Measurements from ENCODE around the gene GPC6.

GPC6 gene

DNA sequence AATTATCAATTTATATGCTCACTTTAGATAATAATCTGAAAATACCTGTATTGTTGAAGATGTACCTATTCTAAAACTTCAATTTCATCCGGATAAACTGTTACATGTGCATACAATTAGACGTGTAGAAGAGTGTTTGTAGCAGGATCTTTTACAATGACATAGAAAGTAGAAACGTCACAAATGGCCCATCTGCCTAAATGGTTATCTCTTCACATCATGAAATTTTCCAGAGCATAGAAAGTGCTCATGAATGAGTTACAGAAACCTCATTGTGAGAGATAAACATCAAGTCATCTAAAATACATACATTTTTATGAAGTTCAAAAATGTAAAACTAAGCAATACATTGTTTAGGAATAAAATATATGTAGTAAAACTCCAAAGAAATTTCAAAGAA, 607.4 kb downstream of the GPC6 start:
- Histone ChIP-seq H2AFZ (ENCODE audit: insufficient read depth, low read length, poor library complexity) (no peak overlapping the region), H2BK120ac (ENCODE audit: insufficient read depth, low read length, poor library complexity) (no peak overlapping the region), H3K4me1 (ENCODE audit: control insufficient read depth in 1 of 2, insufficient read depth in 2 of 2, low read length in 2 of 2) (no peaks in the 10 kb centered on the region), H2BK5ac (ENCODE audit: low read depth, low read length, poor library complexity) (no peak overlapping the region), H3K9ac (ENCODE audit: low read length) (no peak overlapping the region), H4K8ac (ENCODE audit: low read depth, low read length) (no peak overlapping the region), H3K18ac (ENCODE audit: low read length) (no peak overlapping the region), H3K27me3 (ENCODE audit: insufficient read depth, low read length) (no peaks in the 10 kb centered on the region), H3K36me3 (ENCODE audit: control insufficient read depth in 1 of 2, insufficient read depth in 2 of 2, low read length in 2 of 2) (peaks cover 0 to 2% of the 10 kb centered on the region in 2 experiments), H2BK12ac (ENCODE audit: low read length) (no peak overlapping the region), H3K23ac (ENCODE audit: low read length) (no peak overlapping the region), H3K79me2 (ENCODE audit: control insufficient read depth, insufficient read depth, low read length, poor library complexity) (no peaks in the 10 kb centered on the region), H3K27ac (ENCODE audit: low read depth, low read length) (no peak overlapping the region), H3K79me1 (ENCODE audit: low read length) (no peaks in the 10 kb centered on the region), H3K14ac (ENCODE audit: low read length) (no peak overlapping the region), H4K12ac (ENCODE audit: low read depth, low read length) (no peak overlapping the region), H3K4me2 (ENCODE audit: low read length) (no peak overlapping the region), H2AK5ac (ENCODE audit: low read length) (no peak overlapping the region), H4K91ac (ENCODE audit: low read depth, low read length) (no peak overlapping the region), H3K4me3 (ENCODE audit: low read depth, low read length) (no peak overlapping the region), H3K4ac (ENCODE audit: low read depth, low read length) (no peak overlapping the region), H3K9me3 (ENCODE audit: insufficient read depth, low read depth, low read length) (no peaks in the 10 kb centered on the region)
- WGBS (ENCODE audit: extremely low coverage, insufficient coverage, insufficient read length) = no CpG with 5 or more reads among the region's 3 CpGs
- DNase-seq = no peak

DNA sequence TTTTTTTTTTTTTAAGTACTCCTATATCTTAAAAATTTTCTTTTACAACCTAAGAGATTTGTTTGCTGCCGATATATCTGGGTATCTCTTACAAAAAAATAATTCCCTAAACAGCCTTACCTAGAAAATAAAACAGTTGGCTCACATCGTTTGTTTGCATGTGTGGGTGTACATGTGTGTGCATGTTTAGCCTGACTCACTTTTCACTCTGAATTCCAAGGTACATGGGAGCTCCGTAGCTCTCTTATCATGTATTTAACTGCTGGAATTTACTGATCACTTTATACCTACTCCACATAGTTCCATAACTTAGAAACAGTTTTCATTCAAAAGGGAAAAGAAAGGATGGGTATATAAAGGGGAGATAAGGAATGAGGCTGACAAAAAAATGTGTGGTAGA, 616.5 kb downstream of the GPC6 start:
- no peak overlapping the region for H4K91ac ChIP-seq (ENCODE audit: low read depth, low read length)
- H3K9me3 ChIP-seq (ENCODE audit: insufficient read depth, low read depth, low read length) = no peaks in the 10 kb centered on the region
- no peak overlapping the region for H2AFZ ChIP-seq (ENCODE audit: insufficient read depth, low read length, poor library complexity)
- no peak overlapping the region for H3K14ac ChIP-seq (ENCODE audit: low read length)
- DNase-seq = no peak
- H4K8ac ChIP-seq (ENCODE audit: low read depth, low read length) = no peak overlapping the region
- H3K4ac ChIP-seq (ENCODE audit: low read depth, low read length) = no peak overlapping the region
- H3K4me3 ChIP-seq (ENCODE audit: low read depth, low read length) = no peak overlapping the region
- no peak overlapping the region for H4K12ac ChIP-seq (ENCODE audit: low read depth, low read length)
- no peaks in the 10 kb centered on the region for H3K27me3 ChIP-seq (ENCODE audit: insufficient read depth, low read length)
- H3K4me2 ChIP-seq (ENCODE audit: low read length) = no peak overlapping the region
- no peaks in the 10 kb centered on the region for H3K79me2 ChIP-seq (ENCODE audit: control insufficient read depth, insufficient read depth, low read length, poor library complexity)
- H3K79me1 ChIP-seq (ENCODE audit: low read length) = no peaks in the 10 kb centered on the region
- H2BK5ac ChIP-seq (ENCODE audit: low read depth, low read length, poor library complexity) = no peak overlapping the region
- no peak overlapping the region for H2BK12ac ChIP-seq (ENCODE audit: low read length)
- H3K9ac ChIP-seq (ENCODE audit: low read length) = no peak overlapping the region
- no CpG with 5 or more reads among the region's 3 CpGs for WGBS (ENCODE audit: extremely low coverage, insufficient coverage, insufficient read length)
- H3K27ac ChIP-seq (ENCODE audit: low read depth, low read length) = no peak overlapping the region
- H3K36me3 ChIP-seq (ENCODE audit: control insufficient read depth in 1 of 2, insufficient read depth in 2 of 2, low read length in 2 of 2) = peaks cover 0 to 2% of the 10 kb centered on the region in 2 experiments
- H3K23ac ChIP-seq (ENCODE audit: low read length) = no peak overlapping the region
- H3K18ac ChIP-seq (ENCODE audit: low read length) = no peak overlapping the region
- no peak overlapping the region for H2AK5ac ChIP-seq (ENCODE audit: low read length)
- H3K4me1 ChIP-seq (ENCODE audit: control insufficient read depth in 1 of 2, insufficient read depth in 2 of 2, low read length in 2 of 2) = no peaks in the 10 kb centered on the region
- no peak overlapping the region for H2BK120ac ChIP-seq (ENCODE audit: insufficient read depth, low read length, poor library complexity)

DNA sequence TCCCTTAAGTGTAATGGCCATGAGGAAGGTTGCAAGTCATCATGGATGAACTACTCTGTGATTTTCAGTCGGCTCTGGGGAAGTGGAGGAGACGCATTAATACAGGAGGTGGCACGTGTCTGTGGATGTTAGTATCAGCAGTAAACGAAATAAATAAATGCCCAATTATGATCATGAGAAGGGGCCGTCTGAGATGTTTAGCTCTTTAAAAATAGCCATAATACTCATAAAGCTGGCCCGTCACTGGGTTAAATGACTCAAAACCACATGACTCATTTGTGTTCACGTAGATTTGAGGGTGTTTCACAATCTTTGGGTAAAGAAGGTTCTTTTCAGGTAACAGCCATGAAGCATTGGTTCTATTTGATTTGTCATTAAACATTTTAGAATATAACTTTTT, 620.6 kb downstream of the GPC6 start:
- H2BK120ac ChIP-seq (ENCODE audit: insufficient read depth, low read length, poor library complexity) = no peak overlapping the region
- no peak overlapping the region for H2AK5ac ChIP-seq (ENCODE audit: low read length)
- H3K18ac ChIP-seq (ENCODE audit: low read length) = no peak overlapping the region
- no peak for DNase-seq
- H3K9me3 ChIP-seq (ENCODE audit: insufficient read depth, low read depth, low read length) = no peaks in the 10 kb centered on the region
- no peak overlapping the region for H3K23ac ChIP-seq (ENCODE audit: low read length)
- no peaks in the 10 kb centered on the region for H3K4me1 ChIP-seq (ENCODE audit: control insufficient read depth in 1 of 2, insufficient read depth in 2 of 2, low read length in 2 of 2)
- H2BK12ac ChIP-seq (ENCODE audit: low read length) = no peak overlapping the region
- no CpG with 5 or more reads among the region's 7 CpGs for WGBS (ENCODE audit: extremely low coverage, insufficient coverage, insufficient read length)
- H4K12ac ChIP-seq (ENCODE audit: low read depth, low read length) = no peak overlapping the region
- H3K79me2 ChIP-seq (ENCODE audit: control insufficient read depth, insufficient read depth, low read length, poor library complexity) = no peaks in the 10 kb centered on the region
- no peak overlapping the region for H4K91ac ChIP-seq (ENCODE audit: low read depth, low read length)
- H3K27me3 ChIP-seq (ENCODE audit: insufficient read depth, low read length) = no peaks in the 10 kb centered on the region
- H3K9ac ChIP-seq (ENCODE audit: low read length) = no peak overlapping the region
- H3K4me2 ChIP-seq (ENCODE audit: low read length) = no peak overlapping the region
- H4K8ac ChIP-seq (ENCODE audit: low read depth, low read length) = no peak overlapping the region
- no peak overlapping the region for H3K4ac ChIP-seq (ENCODE audit: low read depth, low read length)
- H3K36me3 ChIP-seq (ENCODE audit: control insufficient read depth in 1 of 2, insufficient read depth in 2 of 2, low read length in 2 of 2) = no peaks in the 10 kb centered on the region
- no peaks in the 10 kb centered on the region for H3K79me1 ChIP-seq (ENCODE audit: low read length)
- H2AFZ ChIP-seq (ENCODE audit: insufficient read depth, low read length, poor library complexity) = no peak overlapping the region
- no peak overlapping the region for H3K4me3 ChIP-seq (ENCODE audit: low read depth, low read length)
- H3K27ac ChIP-seq (ENCODE audit: low read depth, low read length) = no peak overlapping the region
- H3K14ac ChIP-seq (ENCODE audit: low read length) = no peak overlapping the region
- no peak overlapping the region for H2BK5ac ChIP-seq (ENCODE audit: low read depth, low read length, poor library complexity)

DNA sequence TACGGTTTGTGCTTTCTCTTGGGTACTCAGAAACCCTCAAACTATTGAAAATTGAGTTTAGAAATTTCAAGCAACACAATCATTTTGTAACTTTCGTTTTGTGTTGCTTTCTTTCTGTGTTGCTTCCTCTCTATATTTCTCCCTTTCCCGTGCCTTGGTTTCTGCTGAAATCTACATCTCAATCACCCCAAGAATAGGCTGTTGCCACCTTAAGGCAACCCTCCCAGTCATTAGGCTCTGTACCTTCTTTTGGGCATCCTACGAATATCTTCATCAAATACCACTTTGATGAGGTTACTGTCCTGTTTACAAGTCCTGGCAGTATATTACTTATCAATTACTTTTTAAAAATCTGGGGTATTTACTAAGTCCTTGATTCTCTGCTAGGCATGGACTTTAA, 621.6 kb downstream of the GPC6 start:
- H2BK5ac ChIP-seq (ENCODE audit: low read depth, low read length, poor library complexity) = no peak overlapping the region
- H2AFZ ChIP-seq (ENCODE audit: insufficient read depth, low read length, poor library complexity) = no peak overlapping the region
- H3K79me1 ChIP-seq (ENCODE audit: low read length) = no peaks in the 10 kb centered on the region
- no peak overlapping the region for H3K4me3 ChIP-seq (ENCODE audit: low read depth, low read length)
- H3K4me1 ChIP-seq (ENCODE audit: control insufficient read depth in 1 of 2, insufficient read depth in 2 of 2, low read length in 2 of 2) = no peaks in the 10 kb centered on the region
- H3K36me3 ChIP-seq (ENCODE audit: control insufficient read depth in 1 of 2, insufficient read depth in 2 of 2, low read length in 2 of 2) = no peaks in the 10 kb centered on the region
- no peak overlapping the region for H3K9ac ChIP-seq (ENCODE audit: low read length)
- no peak overlapping the region for H4K91ac ChIP-seq (ENCODE audit: low read depth, low read length)
- H3K27me3 ChIP-seq (ENCODE audit: insufficient read depth, low read length) = no peaks in the 10 kb centered on the region
- H3K14ac ChIP-seq (ENCODE audit: low read length) = no peak overlapping the region
- no CpG with 5 or more reads among the region's 4 CpGs for WGBS (ENCODE audit: extremely low coverage, insufficient coverage, insufficient read length)
- no peak overlapping the region for H3K27ac ChIP-seq (ENCODE audit: low read depth, low read length)
- no peak overlapping the region for H4K8ac ChIP-seq (ENCODE audit: low read depth, low read length)
- H3K4ac ChIP-seq (ENCODE audit: low read depth, low read length) = no peak overlapping the region
- H3K9me3 ChIP-seq (ENCODE audit: insufficient read depth, low read depth, low read length) = no peaks in the 10 kb centered on the region
- no peak for DNase-seq
- H3K79me2 ChIP-seq (ENCODE audit: control insufficient read depth, insufficient read depth, low read length, poor library complexity) = no peaks in the 10 kb centered on the region
- no peak overlapping the region for H2BK120ac ChIP-seq (ENCODE audit: insufficient read depth, low read length, poor library complexity)
- H3K23ac ChIP-seq (ENCODE audit: low read length) = no peak overlapping the region
- no peak overlapping the region for H2BK12ac ChIP-seq (ENCODE audit: low read length)
- H3K18ac ChIP-seq (ENCODE audit: low read length) = no peak overlapping the region
- no peak overlapping the region for H3K4me2 ChIP-seq (ENCODE audit: low read length)
- no peak overlapping the region for H2AK5ac ChIP-seq (ENCODE audit: low read length)
- no peak overlapping the region for H4K12ac ChIP-seq (ENCODE audit: low read depth, low read length)
